Measurements from ENCODE around the gene PLAC8. TPM values are rescaled to one million over a fixed set of nuclear protein-coding genes. Genes with fewer than 3 reads are reported as not detected.

The PLAC8 gene
- 100 to 1,000 TPM in 1 of 6 donors, 10 to 100 TPM in 5; 28.3 to 184 (median 81.2) TPM for total RNA-seq

- 38 to 44% methylated on average over 5 of the region's 5 CpGs for WGBS, 2 donors
- H3K27me3 ChIP-seq: no peaks in the 10 kb centered on the region
- no peaks in the 10 kb centered on the region for H3K9me3 ChIP-seq
- ATAC-seq (ENCODE audit: low FRiP score in 2 of 2) (no peak), DNase-seq (no peak)
- TF ChIP-seq POLR2AphosphoS5 (IDR thresholded peaks at IDR 0.05): peak in 1 of 2 donors; percentile 47
- peak in 2 of 4 donors; percentile 31 to 56 for TF ChIP-seq POLR2A (IDR thresholded peaks at IDR 0.05)
- no peak for TF ChIP-seq CTCF (IDR thresholded peaks at IDR 0.05)
- TF ChIP-seq EP300 (IDR thresholded peaks at IDR 0.05): no peak
- H3K36me3 ChIP-seq: no peaks in the 10 kb centered on the region
- H3K4me3 ChIP-seq: peak within 1 kb of the TSS in 3 of 4 donors; percentile 5 to 43 (median 31)
- peaks cover under 1 to 14% (median 9%) of the 10 kb centered on the region in 4 donors for H3K4me1 ChIP-seq
- peak within 1 kb of the TSS; percentile 34 to 89 (median 67) for H3K27ac ChIP-seq
Measured at GRCh38 chr4:83114576-83114975, at the start of gene PLAC8. Gene PLAC8 (minus strand): TSS chr4:83114729. CDS start chr4:83107921, 6,808 bp downstream.

GRCh38 chr4:83153417-83153816 lies 38.9 kb upstream of the PLAC8 start:
- no peaks in the 10 kb centered on the region for H3K36me3 ChIP-seq
- no peak overlapping the region for H3K27ac ChIP-seq
- no peak for ATAC-seq (ENCODE audit: low FRiP score in 2 of 2)
- no peaks in the 10 kb centered on the region for H3K9me3 ChIP-seq
- WGBS, 2 donors: 53% methylated on average over 2 of the region's 2 CpGs
- DNase-seq: no peak
- H3K4me3 ChIP-seq: no peak overlapping the region
- H3K27me3 ChIP-seq: no peaks in the 10 kb centered on the region
- H3K4me1 ChIP-seq: peaks cover 0 to 3% (median 0%) of the 10 kb centered on the region in 4 donors
- TF ChIP-seq CTCF (IDR thresholded peaks at IDR 0.05) (no peak), EP300 (IDR thresholded peaks at IDR 0.05) (no peak), POLR2AphosphoS5 (IDR thresholded peaks at IDR 0.05) (no peak), POLR2A (IDR thresholded peaks at IDR 0.05) (no peak)

GRCh38 chr4:83152746-83153145 lies 38.2 kb upstream of the PLAC8 start:
- Histone ChIP-seq H3K36me3 (no peaks in the 10 kb centered on the region), H3K27me3 (no peaks in the 10 kb centered on the region), H3K9me3 (no peaks in the 10 kb centered on the region), H3K4me1 (peaks cover 0 to 3% (median 0%) of the 10 kb centered on the region in 4 donors), H3K4me3 (no peak overlapping the region), H3K27ac (no peak overlapping the region)
- ATAC-seq (ENCODE audit: low FRiP score in 2 of 2) (no peak), DNase-seq (no peak)
- TF ChIP-seq POLR2A (IDR thresholded peaks at IDR 0.05): no peak
- no peak for TF ChIP-seq EP300 (IDR thresholded peaks at IDR 0.05)
- no peak for TF ChIP-seq POLR2AphosphoS5 (IDR thresholded peaks at IDR 0.05)
- no peak for TF ChIP-seq CTCF (IDR thresholded peaks at IDR 0.05)
- WGBS, 2 donors: 58 to 66% methylated on average over 6 of the region's 6 CpGs

GRCh38 chr4:83151651-83152050 lies 37.1 kb upstream of the PLAC8 start:
- DNase-seq (no peak), ATAC-seq (ENCODE audit: low FRiP score in 2 of 2) (no peak)
- H3K27me3 ChIP-seq: no peaks in the 10 kb centered on the region
- H3K4me3 ChIP-seq: no peak overlapping the region
- no peak overlapping the region for H3K27ac ChIP-seq
- no peaks in the 10 kb centered on the region for H3K36me3 ChIP-seq
- TF ChIP-seq POLR2A (IDR thresholded peaks at IDR 0.05) (no peak), EP300 (IDR thresholded peaks at IDR 0.05) (no peak), CTCF (IDR thresholded peaks at IDR 0.05) (no peak), POLR2AphosphoS5 (IDR thresholded peaks at IDR 0.05) (no peak)
- H3K4me1 ChIP-seq: peaks cover 0 to 3% (median 0%) of the 10 kb centered on the region in 4 donors
- no peaks in the 10 kb centered on the region for H3K9me3 ChIP-seq

GRCh38 chr4:83150653-83151330 lies 36.3 kb upstream of the PLAC8 start:
- Histone ChIP-seq H3K9me3 (no peaks in the 10 kb centered on the region), H3K4me3 (no peak overlapping the region), H3K4me1 (peaks cover 0 to 3% (median 0%) of the 10 kb centered on the region in 4 donors), H3K27me3 (no peaks in the 10 kb centered on the region), H3K27ac (no peak overlapping the region), H3K36me3 (no peaks in the 10 kb centered on the region)
- TF ChIP-seq POLR2A (IDR thresholded peaks at IDR 0.05): no peak
- no peak for TF ChIP-seq POLR2AphosphoS5 (IDR thresholded peaks at IDR 0.05)
- TF ChIP-seq CTCF (IDR thresholded peaks at IDR 0.05): no peak
- TF ChIP-seq EP300 (IDR thresholded peaks at IDR 0.05): no peak
- WGBS, 2 donors: 73 to 79% methylated on average over 8 of the region's 8 CpGs
- no peak for DNase-seq
- ATAC-seq (ENCODE audit: low FRiP score in 2 of 2): no peak

Measured in upper lobe of left lung (tissue), 6 donors.